ENCODE measurements around the gene P3H1.

DNA sequence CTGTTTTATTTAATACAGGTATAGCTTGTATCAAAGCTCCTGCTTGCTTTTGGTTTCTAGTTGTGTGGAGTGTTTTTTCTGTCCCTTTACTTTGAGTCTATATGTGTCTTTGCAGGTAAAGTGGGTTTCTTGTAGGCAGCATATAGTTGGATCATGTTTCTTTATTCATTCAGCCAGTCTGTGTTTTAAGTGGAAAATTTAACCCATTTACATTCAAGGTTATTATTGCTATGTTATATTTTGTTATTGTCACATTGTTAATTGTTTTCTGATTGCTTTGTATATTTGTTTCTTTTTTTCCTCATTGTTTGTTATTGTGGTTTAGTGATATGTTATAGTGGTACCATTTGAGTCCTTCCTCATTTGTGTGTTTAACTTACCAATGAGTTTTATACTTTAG lies 53.5 kb downstream of the P3H1 start:
- TF ChIP-seq POLR2A (IDR thresholded peaks at IDR 0.05) = no peak
- TF ChIP-seq, protein P1, sequence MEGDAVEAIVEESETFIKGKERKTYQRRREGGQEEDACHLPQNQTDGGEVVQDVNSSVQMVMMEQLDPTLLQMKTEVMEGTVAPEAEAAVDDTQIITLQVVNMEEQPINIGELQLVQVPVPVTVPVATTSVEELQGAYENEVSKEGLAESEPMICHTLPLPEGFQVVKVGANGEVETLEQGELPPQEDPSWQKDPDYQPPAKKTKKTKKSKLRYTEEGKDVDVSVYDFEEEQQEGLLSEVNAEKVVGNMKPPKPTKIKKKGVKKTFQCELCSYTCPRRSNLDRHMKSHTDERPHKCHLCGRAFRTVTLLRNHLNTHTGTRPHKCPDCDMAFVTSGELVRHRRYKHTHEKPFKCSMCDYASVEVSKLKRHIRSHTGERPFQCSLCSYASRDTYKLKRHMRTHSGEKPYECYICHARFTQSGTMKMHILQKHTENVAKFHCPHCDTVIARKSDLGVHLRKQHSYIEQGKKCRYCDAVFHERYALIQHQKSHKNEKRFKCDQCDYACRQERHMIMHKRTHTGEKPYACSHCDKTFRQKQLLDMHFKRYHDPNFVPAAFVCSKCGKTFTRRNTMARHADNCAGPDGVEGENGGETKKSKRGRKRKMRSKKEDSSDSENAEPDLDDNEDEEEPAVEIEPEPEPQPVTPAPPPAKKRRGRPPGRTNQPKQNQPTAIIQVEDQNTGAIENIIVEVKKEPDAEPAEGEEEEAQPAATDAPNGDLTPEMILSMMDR (IDR thresholded peaks at IDR 0.05) = no peak

Data from esophagus squamous epithelium (tissue), 4 donors.